ENCODE data around the gene FBXL2.

FBXL2 gene

GRCh38 chr3:33417066-33417673 lies 139.9 kb downstream of the FBXL2 start (continued):
- TF ChIP-seq ZNF146 (tag by site-specific recombination; IDR thresholded peaks at IDR 0.05), result peak; percentile 93
- no peak for TF ChIP-seq GLI4 (tag by site-specific recombination; IDR thresholded peaks at IDR 0.05)

GRCh38 chr3:33419948-33420347 lies 142.7 kb downstream of the FBXL2 start:
- H3K4me3 ChIP-seq (ENCODE audit: low read depth, low read length), result no peak overlapping the region
- peaks cover 19 to 46% of the 10 kb centered on the region in 2 experiments for H3K36me3 ChIP-seq (ENCODE audit: control insufficient read depth in 2 of 2, insufficient read depth in 1 of 2, low read length in 2 of 2)
- H3K27ac ChIP-seq (ENCODE audit: extremely low read depth, low read depth, low read length), result no peak overlapping the region
- ChIA-PET CTCF (no interaction called here), POLR2A (no interaction called here)
- H3K4me1 ChIP-seq (ENCODE audit: control insufficient read depth, insufficient read depth, low read length), result no peaks in the 10 kb centered on the region
- TF ChIP-seq BCL11B (tag by site-specific recombination; IDR thresholded peaks at IDR 0.05; ENCODE audit: low read depth) (no peak), ZNF701 (tag by site-specific recombination; IDR thresholded peaks at IDR 0.05) (no peak), ZBTB8A (tag by site-specific recombination; IDR thresholded peaks at IDR 0.05) (no peak), BCL6B (tag by site-specific recombination; IDR thresholded peaks at IDR 0.05) (no peak), TCF7L2 (IDR thresholded peaks at IDR 0.05; ENCODE audit: borderline replicate concordance, low read depth, low read length) (no peak), MYNN (tag by site-specific recombination; IDR thresholded peaks at IDR 0.05; ENCODE audit: borderline replicate concordance) (no peak), ZNF449 (tag by site-specific recombination; IDR thresholded peaks at IDR 0.05) (no peak), KLF10 (tag by site-specific recombination; IDR thresholded peaks at IDR 0.05) (no peak), ZNF629 (tag by site-specific recombination; IDR thresholded peaks at IDR 0.05) (no peak), ZNF707 (tag by site-specific recombination; IDR thresholded peaks at IDR 0.05) (no peak), ZNF221 (tag by site-specific recombination; IDR thresholded peaks at IDR 0.05; ENCODE audit: borderline replicate concordance) (no peak), ZNF146 (tag by site-specific recombination; IDR thresholded peaks at IDR 0.05) (no peak), ZNF23 (tag by site-specific recombination; IDR thresholded peaks at IDR 0.05; ENCODE audit: borderline replicate concordance) (no peak), KLF8 (tag by site-specific recombination; IDR thresholded peaks at IDR 0.05) (no peak), ZNF280C (tag by site-specific recombination; IDR thresholded peaks at IDR 0.05) (no peak), TSHZ1 (tag by site-specific recombination; IDR thresholded peaks at IDR 0.05; ENCODE audit: borderline replicate concordance) (no peak), ZNF76 (tag by site-specific recombination; IDR thresholded peaks at IDR 0.05; ENCODE audit: borderline replicate concordance, low read depth) (no peak)
- H3K9me3 ChIP-seq (ENCODE audit: control insufficient read depth, insufficient read depth, low read depth, low read length), result no peaks in the 10 kb centered on the region
